Sigmoid colon (tissue), 3 donors: Measurements from ENCODE around the gene ARHGAP25.

ENCODE experiments used
- POLR2A ChIP-seq, 2 donors: fragments of 450-650 bp; IDR thresholded peaks; one replicate each; pipeline ENCODE4 v1.6.1; 2016; ENCODE audit warnings: antibody characterized with exemption in 2 of 2, mild to moderate bottlenecking in 2 of 2, moderate library complexity in 2 of 2
- TF ChIP-seq, protein P1 (sequence below), 4 experiments: fragments of 450-650 bp in 3 of 4; fragments of 200-600 bp in 1 of 4; IDR thresholded peaks; one replicate each; pipeline ENCODE4 v1.5.1; 2016 to 2019; ENCODE audit warnings: antibody characterized with exemption in 4 of 4, mild to moderate bottlenecking in 3 of 4, moderate library complexity in 2 of 4

DNA sequence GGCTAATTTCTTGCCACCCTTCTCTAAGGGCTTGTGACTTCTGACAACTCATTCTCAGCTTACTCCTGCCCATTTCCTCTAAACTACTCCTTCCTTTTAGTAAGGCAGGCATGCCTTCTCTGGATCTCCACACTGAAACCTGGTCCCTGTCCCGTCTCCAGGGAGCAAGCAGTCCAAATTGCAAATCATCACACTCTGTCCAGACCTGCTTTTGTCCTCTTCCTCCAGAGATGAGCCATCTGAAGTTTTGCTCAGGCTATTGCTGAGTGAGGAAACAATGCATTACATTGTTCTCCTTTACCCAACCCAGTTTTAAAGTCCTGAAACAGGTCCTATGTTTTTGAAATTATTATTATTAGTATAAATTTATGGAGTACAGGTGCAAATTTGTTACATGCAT lies 57.3 kb downstream of the ARHGAP25 start:
- no peak for TF ChIP-seq POLR2A (IDR thresholded peaks at IDR 0.05)
- TF ChIP-seq, protein P1, sequence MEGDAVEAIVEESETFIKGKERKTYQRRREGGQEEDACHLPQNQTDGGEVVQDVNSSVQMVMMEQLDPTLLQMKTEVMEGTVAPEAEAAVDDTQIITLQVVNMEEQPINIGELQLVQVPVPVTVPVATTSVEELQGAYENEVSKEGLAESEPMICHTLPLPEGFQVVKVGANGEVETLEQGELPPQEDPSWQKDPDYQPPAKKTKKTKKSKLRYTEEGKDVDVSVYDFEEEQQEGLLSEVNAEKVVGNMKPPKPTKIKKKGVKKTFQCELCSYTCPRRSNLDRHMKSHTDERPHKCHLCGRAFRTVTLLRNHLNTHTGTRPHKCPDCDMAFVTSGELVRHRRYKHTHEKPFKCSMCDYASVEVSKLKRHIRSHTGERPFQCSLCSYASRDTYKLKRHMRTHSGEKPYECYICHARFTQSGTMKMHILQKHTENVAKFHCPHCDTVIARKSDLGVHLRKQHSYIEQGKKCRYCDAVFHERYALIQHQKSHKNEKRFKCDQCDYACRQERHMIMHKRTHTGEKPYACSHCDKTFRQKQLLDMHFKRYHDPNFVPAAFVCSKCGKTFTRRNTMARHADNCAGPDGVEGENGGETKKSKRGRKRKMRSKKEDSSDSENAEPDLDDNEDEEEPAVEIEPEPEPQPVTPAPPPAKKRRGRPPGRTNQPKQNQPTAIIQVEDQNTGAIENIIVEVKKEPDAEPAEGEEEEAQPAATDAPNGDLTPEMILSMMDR (IDR thresholded peaks at IDR 0.05), result no peak
